VCaP (cell line): ENCODE data around the gene ROBO4.

Experiments used
- H3K27ac ChIP-seq: fragments of 450-650 bp; 2 replicates; pipeline ENCODE4 v1.5.1; 2017
- TF ChIP-seq, protein P1 (sequence below): fragments of 450-650 bp; conservative IDR thresholded peaks from 2 replicates; pipeline ENCODE4 v1.5.1; 2017; ENCODE audit warnings: mild to moderate bottlenecking, moderate library complexity

The ROBO4 gene

DNA sequence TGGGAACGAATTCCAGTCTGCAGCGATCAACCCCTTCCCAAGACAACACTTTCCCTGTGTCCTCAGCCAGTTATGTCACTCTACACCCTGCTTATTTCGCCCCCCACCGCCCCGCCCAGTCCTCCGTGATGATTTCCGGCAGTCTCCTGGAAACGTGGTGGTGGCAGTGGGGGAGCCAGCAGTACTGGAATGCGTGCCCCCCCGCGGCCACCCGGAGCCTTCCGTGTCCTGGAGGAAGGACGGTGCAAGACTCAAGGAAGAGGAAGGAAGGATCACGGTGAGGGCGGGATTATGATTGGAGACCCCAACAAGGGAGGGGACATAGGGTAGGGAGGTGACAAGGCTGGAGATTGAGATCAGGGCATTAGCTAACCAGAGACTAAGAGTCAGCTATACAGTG lies 28.3 kb downstream of the ROBO4 start:
- H3K27ac ChIP-seq = no peak overlapping the region; the same call in 1 of the 2 replicates
- TF ChIP-seq, protein P1, sequence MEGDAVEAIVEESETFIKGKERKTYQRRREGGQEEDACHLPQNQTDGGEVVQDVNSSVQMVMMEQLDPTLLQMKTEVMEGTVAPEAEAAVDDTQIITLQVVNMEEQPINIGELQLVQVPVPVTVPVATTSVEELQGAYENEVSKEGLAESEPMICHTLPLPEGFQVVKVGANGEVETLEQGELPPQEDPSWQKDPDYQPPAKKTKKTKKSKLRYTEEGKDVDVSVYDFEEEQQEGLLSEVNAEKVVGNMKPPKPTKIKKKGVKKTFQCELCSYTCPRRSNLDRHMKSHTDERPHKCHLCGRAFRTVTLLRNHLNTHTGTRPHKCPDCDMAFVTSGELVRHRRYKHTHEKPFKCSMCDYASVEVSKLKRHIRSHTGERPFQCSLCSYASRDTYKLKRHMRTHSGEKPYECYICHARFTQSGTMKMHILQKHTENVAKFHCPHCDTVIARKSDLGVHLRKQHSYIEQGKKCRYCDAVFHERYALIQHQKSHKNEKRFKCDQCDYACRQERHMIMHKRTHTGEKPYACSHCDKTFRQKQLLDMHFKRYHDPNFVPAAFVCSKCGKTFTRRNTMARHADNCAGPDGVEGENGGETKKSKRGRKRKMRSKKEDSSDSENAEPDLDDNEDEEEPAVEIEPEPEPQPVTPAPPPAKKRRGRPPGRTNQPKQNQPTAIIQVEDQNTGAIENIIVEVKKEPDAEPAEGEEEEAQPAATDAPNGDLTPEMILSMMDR = no peak

DNA sequence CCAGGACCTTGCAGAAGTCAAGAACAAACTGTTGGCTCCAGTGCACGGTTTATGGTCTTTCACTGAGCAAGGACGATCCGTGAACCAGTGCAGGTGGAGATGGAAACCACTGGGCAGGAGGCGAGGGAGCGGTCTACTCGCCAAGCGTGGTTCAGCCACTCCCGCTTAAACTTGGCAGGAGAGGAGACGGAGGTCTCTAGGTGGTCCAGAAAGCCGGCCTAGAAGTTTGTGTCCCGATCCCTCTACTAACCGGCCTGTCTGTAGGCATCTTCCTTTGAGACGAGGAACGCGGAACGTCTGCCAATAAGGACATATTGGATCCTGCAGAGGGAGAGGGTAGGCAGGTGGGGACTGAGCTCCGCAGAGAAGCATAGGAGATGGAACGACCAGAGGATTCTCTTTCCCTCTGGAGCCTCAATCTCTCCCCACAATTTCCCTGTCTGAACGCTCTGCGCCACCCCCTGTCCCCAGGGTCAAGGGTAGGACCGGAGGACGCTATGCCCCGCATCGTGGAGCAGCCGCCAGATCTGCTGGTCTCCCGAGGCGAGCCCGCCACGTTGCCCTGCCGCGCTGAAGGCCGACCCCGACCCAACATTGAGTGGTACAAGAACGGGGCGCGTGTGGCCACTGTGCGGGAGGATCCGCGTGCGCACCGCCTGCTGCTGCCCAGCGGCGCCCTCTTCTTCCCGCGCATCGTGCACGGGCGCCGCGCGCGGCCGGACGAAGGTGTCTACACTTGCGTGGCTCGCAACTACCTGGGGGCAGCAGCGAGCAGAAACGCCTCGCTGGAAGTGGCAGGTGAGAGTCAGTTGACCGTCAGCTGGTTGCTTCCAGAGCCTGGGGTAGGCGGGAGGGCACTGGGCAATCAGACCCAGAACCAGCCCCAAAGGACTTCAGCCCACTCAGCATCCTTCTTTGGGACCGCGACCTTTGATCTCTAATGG lies 29.1 kb downstream of the ROBO4 start:
- TF ChIP-seq, protein P1 = peak; percentile 67
- H3K27ac ChIP-seq = no peak overlapping the region; the same call in 1 of the 2 replicates

DNA sequence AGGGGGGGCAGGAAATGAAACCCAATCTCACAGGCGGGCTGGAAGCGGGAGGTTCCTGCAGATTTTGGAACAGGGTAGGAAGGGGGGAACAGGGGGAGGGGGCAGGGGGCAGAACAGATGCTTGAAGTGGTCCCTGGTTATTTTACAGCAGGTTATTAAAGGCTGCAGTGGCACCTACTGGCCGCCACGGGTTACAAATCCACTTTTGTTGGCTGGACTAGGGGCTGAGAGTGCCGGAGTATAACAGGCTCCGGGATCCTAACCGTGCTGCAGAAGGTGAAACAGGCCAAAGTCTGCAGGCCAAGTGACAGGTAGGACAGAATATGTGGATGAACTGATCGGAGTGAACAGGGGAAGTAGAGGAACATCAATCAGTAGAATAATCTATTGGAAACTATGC lies 30.0 kb downstream of the ROBO4 start:
- H3K27ac ChIP-seq = no peak overlapping the region
- TF ChIP-seq, protein P1 = peak; percentile 76

DNA sequence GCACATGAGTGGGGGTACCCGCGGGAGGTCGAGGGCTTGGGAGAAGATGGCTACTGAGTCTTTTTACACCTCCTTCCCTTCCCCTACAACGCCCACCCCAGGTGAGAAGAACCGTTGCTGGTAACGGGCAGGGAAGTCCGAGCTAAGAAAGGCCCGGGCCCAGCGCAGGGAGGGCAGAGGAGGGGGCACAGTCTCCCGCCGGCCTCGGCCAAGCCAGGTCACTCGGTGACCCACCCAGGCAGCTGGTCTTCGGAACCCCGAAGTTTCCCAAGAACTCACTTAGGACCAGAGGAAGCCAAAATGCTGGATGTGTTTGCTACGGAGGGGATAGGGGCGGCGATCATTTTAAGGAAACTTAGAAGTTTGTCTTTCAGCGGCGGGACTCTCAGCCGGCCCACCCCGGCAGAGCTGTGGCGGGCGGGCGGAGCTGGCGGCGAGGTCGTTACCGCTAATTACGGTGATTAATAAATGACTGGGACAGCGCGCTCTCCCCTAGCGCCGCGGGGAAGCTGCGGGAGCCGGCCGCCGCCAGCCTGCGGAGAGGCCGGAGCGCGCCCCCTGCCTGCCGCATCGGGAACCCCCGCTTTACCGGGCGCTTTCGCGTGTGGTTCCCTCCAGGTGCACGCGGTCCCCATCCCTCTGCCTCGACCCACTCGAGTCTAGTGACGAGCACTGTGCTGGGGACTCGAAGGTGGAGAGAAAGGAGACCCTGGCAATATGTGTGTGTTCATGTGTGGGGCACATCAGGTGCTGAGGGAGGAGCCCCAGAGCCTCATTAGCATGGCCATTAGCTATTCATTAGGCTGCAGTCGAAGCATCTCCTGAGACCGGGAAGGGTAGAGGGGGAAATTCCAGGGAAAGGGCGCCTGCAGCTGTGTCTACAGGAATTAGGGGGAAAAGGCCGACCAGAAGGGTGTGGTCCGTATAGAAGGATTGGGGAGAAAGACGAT lies 31.5 kb downstream of the ROBO4 start:
- TF ChIP-seq, protein P1 = peak; percentile 96
- no peak overlapping the region for H3K27ac ChIP-seq

DNA sequence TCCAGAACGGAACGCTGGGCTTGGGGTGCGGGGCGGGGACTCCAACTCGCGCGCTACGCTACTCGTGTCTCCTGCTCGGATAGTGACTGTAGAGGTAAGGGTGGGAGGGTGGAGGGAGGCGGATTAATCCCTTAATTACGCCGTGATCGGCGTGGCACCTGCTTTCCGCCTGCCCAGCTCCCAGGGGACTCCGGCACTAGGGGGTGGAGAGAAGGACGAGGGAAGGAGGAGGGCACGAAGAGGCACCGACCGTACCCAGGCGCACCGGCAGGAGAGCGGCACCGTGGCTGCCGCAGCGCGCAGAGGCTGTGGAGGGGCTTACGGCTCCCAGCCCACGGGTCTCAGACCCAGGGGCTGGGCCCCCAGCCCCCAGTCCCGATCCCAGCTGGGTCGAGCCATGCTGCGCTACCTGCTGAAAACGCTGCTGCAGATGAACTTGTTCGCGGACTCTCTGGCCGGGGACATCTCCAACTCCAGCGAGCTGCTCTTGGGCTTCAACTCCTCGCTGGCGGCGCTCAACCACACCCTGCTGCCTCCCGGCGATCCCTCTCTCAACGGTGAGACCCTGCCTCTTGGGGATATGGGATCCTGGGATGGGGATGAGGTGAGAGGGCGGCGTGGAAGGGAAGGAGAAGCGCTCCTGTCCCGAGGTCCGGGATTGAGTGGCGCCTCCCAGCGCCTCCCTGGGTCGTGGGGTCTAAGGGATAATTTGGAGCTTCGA lies 32.3 kb downstream of the ROBO4 start, which contains the start of gene ROBO3:
Gene ROBO3 (plus strand): TSS at position 252 of the 721 bp plus-strand sequence. CDS start 146 bp downstream, at position 398.
- no peak within 1 kb of the TSS for H3K27ac ChIP-seq
- TF ChIP-seq, protein P1 = no peak

DNA sequence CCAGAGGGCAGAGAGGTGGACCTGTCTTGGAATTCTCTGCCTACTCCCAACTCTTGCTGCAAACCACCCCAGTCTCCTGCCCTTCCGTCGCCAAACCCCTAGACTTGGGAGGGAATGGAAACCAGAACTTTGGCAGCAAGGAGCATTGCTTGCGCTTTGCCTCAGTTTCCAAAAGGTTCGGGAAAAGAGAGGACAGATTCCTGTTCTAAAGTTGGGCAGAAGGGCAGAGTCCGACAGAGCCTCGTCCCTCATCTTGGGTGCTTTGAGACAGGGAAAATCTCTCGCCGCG lies 32.8 kb downstream of the ROBO4 start:
- TF ChIP-seq, protein P1 = no peak
- no peak overlapping the region for H3K27ac ChIP-seq
